ENCODE measurements around the gene PASD1.
"Not testable (repeated sequence)": the region's sequence is repeated elsewhere in the genome, so short reads cannot be mapped to it uniquely, and the experiment has no call there.

The PASD1 gene

DNA sequence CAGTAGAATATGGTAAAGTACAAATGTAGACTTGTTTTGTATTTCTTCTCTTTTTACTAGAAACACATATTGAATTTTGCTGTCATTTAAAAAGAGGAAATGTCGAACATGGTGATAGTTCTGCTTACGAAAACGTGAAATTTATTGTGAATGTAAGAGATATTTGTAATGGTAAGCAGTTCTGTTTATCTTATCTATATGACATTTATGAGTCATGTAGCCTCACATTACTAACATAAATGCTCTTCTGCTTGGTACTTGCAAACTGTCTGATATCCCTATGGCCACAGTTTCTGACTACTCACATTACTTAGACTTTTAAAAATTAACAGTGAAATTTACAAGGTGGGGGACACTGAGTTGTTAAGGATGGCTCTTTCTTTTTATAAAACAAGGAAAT, 57.9 kb downstream of the PASD1 start:
- no peak for DNase-seq (ENCODE audit: low read depth)

DNA sequence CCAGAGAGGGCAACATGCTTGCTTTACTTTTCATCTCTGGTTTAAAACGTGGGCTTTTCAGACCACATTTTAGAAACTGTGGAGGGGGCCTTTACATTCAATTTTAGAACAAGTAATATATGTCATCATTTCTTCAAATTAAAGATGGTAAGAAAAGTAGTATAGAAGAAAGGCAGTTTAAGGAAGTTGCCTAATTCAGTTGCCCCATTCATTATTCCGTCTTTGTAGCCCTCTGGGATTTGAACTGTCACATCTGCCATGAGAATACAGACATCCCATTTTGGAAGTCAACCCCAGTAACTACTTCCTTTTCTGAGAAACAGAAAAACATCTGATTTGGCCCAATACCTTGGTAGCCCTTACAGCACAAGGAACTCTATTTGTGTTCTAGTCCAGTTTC, 61.2 kb downstream of the PASD1 start:
- no peak for DNase-seq (ENCODE audit: low read depth)

DNA sequence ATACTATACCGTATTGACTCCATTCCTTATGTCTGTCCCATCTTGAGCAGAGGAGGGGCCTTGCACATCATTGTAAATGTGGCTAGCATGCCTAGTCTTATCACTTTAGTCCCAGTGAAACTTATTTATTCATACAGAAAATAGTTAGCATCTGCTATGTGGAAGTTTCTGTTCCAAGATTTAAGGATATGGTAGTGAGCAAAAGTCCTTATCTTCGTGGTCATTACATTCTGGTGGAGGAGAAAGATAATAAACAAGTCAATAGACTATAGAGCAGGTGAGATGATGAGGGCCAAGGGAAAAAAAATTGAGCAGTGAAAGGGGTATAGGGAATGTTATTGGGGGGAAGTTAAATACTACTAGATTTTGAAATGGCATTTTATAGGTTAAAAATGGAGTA, 68.3 kb downstream of the PASD1 start:
- DNase-seq (ENCODE audit: low read depth), result no peak

DNA sequence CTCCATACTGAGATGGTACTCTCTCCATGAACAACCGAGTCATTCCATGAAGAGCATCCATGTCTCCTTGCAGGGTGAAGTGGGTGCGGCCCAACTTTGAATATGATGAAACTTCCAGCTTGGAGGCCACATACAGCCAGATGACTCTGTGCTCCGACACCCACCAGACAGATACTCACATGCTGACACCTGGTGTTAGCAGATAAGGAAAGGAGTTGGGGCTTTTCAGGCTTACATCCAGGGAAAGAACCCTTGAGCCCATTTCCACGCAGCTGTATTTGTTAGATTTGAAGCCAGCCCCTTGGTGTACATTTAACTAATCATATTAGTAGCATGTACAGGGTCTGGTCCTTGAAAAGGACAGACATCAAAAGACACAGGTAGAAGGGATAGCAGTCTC, 69.7 kb downstream of the PASD1 start:
- no peak for DNase-seq (ENCODE audit: low read depth)

DNA sequence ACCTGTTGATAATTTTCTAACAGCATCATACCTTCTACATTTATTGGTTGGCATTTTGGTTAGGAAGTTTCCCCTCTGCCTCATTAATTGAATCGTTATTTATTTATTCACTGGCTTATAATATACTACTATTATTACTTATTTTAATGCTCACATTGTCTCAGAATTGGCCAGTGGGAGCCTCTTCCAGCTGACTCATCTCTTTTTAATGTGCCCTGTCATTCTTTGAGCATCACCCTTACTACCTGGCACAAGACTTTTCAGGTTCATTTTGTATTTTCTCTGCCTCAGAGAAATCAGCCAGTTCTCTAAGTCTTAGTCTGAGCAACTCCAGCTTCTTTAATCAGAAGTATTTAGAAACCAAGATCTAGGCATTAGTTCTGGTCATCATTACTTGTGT, 71.5 kb downstream of the PASD1 start:
- DNase-seq (ENCODE audit: low read depth), result no peak

DNA sequence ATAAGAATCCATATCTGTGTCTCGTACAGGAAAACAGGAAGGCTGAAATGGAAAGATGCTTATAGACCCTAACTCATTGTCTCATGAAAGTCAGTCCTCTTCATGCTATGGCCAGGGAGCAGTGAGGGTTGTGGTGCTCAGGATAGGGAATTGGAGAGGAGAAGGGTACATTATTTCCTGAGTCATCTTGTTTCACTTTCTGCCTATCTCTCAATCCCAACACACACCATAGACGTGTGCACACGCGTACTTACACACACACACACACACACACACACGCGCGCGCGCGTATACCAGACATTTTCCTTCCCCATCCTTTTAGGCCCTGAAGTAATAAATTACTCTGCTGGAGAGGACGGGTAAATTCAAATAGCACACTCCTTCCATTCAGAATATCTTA, 78.1 kb downstream of the PASD1 start:
- no peak for DNase-seq (ENCODE audit: low read depth)

DNA sequence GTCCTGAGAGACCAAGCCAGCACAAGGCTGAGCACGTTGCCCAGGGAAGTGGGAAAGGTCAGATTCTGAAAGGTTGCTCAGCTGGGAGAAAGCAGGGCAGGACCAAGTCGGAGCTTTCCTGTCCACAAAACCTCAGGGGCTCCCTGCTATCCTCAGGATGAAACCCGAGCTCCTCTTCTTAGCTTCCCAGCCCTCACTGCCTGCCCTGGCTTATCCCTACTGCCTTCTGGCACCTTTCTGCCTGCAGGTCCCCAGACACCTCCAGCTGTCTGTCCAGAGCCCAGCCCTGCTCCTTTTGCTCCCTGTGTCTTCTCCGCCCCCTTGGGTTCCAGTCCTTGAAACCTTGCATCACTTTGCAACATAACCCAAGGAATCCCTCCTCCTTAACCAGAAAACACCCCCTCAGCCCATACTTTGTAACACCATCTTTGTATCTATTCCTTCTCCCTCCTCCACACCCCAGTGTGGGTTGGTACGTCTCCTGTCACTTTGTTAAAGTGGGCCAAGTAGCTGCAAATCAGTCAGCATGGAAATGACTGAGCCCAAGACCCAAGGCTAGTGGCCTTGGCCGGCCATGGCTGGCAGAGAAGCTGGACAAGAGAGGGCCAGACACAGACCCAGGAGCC, 111.8 kb downstream of the PASD1 start:
- DNase-seq (ENCODE audit: low read depth), result no peak

DNA sequence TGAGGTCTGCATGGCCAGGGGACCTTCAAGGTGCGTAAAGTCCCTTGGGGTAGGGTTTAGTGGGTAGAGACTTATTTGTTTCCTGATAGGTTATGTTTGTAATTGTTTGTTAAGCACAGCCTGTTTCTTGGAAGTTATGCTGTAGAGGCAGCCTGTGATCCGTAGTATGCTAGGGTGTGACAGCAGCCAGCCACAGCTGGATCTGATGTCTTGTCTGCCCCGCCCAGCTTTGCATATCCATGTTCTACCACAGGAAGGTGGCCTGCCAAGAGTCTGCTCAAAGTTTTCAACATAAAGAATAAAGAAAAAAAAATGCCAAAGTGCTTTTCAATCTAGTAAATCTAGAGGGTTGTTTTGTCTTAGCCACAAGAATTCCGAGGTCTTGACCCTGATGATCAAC, 112.7 kb downstream of the PASD1 start:
- no peak for DNase-seq (ENCODE audit: low read depth)

DNA sequence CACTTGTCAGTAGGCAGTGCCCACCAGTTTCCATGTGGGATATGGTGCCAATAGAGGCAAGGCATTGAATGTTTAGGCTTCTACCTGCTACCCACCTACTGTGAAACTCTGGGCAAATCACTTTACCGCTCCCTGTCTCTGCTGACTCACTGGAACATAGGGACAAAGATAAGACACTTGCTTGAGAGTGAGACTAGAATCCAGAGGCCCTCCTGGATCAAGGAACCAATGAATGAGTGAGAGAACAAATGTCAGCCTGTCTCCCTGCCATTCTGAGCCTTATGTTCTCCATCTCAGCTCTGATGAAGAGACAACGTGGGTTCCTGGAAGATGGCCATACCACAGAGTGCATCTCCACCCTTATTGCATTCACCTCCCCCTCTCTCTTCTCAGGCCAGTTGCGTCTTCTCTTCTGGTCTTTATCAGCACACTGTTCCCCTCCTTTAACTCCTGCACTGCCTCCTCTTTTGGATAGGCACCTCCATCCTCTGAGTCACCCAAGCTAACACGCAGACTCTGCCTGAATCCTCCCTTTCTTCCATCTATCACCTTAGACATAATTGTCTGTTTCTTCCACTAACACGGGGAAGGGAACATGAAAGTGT, 116.4 kb downstream of the PASD1 start:
- no peak for DNase-seq (ENCODE audit: low read depth)

DNA sequence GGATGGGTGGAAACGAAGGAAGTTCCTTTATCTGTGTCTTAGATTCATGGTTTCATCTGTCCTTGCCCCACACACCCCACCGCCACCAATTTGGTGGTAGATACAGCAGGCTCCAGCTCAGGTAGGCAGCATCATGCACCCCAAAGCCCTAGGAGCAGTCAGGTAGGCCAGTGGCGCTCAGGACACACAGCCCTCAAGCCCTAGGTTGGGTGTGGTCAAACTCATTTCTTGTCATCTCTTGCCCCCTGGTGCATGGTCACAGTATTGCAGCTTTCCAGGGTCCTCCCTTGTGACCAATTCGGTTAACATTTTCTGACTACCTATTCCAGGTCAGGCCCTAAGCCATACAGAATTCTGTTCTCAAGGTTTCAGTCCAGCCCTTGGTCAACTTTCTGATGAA, 117.3 kb downstream of the PASD1 start:
- DNase-seq (ENCODE audit: low read depth), result peak; percentile 20

DNA sequence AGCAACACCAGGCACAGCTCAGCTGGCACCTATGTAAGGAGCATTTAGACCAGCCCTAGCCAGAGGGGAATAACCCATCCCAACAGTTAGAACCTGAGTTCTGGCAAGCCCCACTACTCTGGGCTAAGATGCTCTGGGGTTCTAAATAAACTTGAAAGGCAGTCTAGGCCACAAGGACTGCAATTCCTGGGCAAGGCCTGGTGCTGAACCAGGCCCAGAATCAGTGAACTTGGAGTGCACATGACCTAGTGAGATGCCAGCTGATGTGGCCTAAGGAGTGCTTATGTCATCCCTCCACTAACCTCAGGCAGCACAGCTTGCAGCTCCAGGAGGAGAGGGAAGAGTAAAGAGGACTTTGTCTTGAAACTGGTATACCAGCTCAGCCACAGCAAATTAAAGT, 124.2 kb downstream of the PASD1 start:
- DNase-seq (ENCODE audit: low read depth), result no peak

DNA sequence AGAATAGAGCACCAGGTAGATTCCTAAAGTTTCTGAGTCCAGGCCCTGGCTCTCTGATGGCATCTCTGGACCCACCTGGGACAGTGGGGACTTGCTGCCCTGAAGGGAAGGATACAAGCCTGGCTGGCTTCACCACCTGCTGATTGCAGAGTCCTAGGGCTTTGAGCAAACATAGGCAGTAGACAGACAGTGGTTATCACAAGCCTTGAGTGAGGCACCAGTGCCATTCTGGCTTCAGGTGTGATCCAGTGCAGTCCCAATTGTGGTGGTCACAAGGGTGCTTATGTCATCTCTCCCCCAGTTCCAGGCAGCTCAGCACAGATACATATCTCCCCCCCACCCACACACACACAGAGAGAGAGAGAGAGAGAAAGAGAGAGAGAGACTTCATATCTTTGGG, 125.2 kb downstream of the PASD1 start:
- DNase-seq (ENCODE audit: low read depth), result no peak

DNA sequence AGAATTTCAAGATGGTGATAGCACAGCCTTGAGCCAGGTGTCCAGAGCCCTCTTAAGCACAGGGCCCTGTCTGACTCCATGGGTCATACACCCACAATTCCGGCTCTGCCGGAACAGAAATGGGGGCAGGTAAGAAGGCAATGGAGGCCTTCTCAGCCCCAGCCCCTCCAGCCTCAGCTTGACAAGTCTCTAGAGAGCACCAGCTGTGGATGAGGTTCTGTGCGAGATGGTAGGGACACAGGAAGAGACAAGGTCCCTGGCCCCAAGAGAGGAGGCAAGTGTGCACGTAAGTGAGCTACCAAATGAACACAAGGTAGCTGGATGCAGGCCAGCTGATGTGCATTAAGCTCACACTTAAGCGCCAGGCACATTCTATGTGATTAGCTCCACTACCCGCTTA, 129.3 kb downstream of the PASD1 start:
- no peak for DNase-seq (ENCODE audit: low read depth)

DNA sequence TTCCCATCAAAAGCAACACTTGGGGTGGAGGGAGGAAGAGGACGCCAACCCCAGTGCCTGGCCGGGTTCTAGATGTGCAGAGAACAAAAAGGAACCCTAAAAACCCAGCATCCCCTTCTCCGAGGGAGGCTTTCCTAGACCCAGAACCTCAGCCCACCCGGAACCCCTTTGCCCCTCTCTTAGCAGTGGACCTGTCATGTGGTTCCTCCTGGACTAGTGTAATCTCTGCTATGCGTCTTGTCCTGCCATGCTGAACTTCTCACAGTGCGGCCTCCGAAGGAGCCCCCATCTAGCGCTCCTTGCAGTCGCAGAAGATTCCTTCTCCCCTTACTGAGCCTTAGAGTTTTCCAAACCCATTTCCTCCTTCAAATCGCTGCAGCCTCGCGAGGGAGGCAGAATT, 130.6 kb downstream of the PASD1 start:
- DNase-seq (ENCODE audit: low read depth), result no peak

DNA sequence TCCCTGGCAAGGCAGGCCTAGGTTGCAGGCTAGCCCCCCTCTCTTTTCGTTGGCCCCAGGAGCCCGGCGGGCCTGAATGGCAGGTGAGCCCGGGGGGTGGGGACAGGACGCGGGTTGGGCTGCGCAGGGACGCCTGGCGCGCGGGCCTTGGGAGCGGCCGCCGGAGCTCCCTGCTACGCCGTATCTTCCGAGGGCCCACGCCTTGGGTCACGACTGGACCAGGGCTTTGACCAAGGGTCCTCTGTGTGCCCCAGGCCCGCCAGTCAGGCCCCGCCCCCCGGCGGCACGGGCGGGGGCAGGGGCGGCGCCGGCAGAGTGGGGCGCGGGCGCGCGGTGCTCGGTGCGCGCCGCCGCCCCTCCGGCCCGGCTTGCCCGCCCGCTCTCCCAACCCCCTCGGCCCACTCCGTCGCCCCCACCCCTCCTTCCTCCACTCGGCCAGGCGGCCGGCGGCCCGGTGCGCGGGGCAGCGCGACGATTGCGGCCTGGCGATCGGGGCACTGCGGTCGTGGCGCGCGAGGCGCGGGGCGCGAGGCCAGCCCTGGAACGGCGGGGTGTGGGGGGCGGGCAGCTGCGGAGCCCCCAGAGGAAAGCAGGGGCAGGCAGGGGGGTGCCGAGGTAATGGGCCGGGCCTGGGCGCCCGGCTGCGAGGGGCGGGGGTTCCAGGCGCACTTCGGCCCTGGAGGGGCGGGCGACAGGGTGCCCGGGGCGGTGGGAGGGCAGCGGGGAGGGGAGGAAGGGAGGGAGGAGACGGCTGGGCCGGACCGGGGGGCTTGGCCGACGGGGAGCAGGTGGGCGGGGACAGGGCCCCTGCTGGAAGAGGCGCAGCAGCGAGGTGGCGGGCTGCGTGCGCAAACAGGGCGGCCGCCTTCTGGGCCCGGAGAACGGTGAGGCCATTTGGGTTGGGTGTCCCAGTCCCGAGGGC, 131.4 kb downstream of the PASD1 start, which contains the start of gene PRRG3:
TSS of gene PRRG3 (plus strand) at position 798 of the 922 bp plus-strand sequence. CDS start 3,357 bp downstream, outside the sequence.
- DNase-seq (ENCODE audit: low read depth), result no peak

DNA sequence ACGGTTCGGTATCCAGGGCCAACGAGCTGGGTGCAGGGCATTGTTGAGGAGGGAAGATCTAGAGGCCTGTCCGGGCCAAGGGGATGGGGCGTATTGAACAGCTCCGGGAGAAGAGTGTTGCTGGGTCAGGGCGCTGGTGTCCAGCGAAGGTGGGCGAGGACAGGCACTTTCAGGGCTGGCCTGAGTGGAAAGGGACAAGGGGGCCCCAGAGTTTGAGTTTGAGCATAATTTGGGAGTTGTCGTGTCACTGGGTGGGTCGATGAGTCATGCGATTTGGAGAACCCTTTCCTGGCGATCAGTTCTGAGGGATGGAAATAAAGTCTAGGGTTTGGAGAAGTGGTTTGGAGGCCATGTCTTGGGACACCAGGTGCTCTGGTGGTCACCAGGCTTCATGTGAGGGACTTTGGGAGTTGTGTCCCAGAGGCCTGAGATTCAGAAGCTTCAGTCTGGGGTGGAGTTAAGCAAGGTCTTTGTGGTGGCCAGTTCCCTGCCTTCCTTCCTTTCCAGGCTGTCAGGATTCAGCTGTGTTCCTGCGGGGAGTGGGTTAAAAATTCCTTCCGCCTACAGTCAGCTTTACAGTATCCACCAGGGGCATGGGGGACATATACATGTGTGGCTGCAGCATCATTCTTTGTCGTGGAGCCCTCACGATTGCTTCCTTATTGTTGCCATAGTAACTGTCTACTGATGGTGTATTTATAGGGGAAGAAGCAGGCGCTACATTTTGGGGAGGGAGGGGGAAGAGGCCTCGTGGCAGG, 132.3 kb downstream of the PASD1 start:
- no peak for DNase-seq (ENCODE audit: low read depth)

DNA sequence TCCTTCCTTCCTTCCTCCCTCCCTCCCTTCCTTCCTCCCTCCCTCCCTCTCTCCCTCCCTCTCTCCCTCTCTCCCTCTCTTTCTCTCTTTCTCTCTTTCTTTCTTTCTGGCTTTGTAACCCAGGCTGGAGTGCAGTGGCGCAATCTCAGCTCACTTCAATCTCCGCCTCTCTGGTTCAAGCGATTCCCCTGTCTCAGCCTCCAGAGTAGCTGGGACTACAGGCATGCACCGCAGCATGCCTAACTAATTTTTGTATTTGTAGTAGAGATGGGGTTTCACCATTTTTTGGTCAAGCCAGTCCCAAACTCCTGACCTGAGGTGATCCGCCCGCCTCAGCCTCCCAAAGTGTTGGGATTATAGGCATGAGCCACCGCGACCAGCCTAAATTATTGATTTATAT, 133.6 kb downstream of the PASD1 start:
- DNase-seq (ENCODE audit: low read depth), result not testable (repeated sequence)

DNA sequence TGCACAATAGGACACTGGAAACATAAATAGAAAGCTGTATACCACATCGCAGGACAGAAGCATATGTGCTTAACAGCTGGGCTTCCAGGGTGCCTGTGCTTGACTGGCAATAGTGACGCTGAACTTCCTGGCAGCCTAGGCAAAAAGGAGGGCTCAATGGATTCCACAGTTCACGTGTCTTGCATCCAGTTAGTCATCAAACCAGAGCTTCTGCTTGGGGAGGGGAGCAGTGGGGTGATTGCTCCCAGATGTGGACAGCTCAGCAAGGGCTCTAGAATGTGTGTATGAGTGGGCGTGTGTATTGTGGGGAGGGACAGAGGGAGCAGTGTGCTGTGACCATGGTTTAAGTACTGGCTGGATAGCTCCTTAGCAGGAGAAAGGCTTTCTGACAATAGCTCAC, 134.0 kb downstream of the PASD1 start:
- no peak for DNase-seq (ENCODE audit: low read depth)

DNA sequence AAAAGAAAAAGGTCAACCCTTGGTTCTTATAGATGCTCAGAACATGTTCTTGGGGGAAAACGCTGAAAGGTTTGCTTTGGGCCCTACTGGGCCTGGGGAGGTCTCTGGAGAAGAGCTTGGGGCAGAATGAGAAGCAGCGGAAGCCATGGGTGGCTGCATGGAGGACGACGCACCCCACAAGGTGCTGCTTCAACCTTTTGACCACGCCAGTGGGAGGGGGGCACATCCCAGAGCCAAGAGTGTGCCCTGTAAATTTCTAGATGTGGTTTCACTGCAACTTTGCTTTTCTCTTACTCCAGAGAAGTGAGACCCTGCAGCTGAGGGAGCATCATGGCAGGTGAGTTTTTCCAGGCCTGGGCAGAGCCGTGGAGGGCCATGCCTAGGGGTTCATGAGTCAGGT, 135.0 kb downstream of the PASD1 start:
- DNase-seq (ENCODE audit: low read depth), result no peak

DNA sequence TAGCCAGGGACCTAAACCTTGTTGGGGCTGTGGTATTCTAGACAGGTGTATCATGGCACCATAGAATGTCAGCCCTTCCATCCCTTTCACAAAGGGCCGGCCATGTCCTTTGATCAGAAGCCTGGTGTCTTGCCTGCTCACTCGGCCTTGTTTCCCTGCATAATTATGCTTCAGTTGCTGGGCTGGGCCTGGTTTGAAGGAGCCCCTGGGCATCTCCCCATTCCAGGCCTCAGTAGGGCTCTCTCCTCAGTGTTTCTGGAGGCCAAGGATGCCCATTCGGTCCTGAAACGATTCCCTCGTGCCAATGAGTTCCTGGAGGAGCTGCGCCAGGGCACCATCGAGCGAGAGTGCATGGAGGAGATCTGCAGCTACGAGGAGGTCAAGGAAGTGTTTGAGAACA, 136.3 kb downstream of the PASD1 start:
- DNase-seq (ENCODE audit: low read depth), result no peak

DNA sequence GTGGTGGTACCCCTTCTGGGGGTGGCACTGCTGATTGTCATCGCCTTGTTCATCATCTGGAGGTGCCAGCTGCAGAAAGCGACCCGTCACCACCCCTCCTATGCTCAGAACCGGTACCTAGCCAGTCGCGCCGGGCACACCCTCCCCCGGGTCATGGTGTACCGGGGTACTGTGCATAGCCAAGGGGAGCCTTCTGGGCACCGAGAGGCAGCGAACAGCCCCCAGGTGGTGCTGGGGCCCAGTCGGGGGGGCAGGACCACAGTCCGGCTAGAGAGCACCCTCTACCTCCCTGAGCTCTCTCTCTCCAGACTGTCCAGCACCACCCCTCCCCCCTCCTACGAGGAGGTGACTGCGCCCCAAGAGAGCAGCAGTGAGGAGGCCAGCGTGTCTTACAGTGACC, 137.1 kb downstream of the PASD1 start:
- DNase-seq (ENCODE audit: low read depth), result no peak

DNA sequence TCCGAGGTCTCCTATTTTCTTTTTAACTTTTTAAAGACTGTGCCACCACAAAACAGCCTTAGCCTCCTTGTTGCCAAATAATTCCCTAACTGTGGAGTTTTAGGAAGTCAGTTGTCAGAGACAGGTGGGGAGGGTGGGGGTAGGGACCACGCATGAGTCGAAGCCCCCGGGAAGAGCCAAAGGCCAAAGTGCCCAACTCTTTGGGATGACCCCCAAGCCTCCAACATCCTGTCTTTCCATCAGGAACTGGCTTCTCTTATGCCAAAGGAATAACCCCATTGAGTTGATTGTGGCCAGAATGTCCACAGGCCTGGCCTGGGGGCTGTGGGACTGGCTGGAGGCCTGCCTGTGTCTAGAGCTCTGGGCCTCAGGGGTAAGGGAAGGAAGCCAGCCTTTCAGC, 137.6 kb downstream of the PASD1 start:
- no peak for DNase-seq (ENCODE audit: low read depth)
